GM12891 (cell line): ENCODE results near the gene CACNA1A.

Experiments
- PAX5 ChIP-seq: IDR thresholded peaks from 2 replicates; pipeline ENCODE4 v1.6.1; 2011; ENCODE audit warnings: low read length, moderate library complexity, mild to moderate bottlenecking; ENCODE audit not compliant: insufficient read depth, severe bottlenecking
- POLR2A ChIP-seq: IDR thresholded peaks from 2 replicates; pipeline ENCODE4 v1.6.1; 2011; ENCODE audit warnings: low read depth, low read length, control low read depth
- POLR2AphosphoS5 ChIP-seq: IDR thresholded peaks from 2 replicates; pipeline ENCODE4 v1.6.1; 2011; ENCODE audit warnings: low read depth, low read length, control low read depth
- POU2F2 ChIP-seq: IDR thresholded peaks from 2 replicates; pipeline ENCODE4 v1.6.1; 2011; ENCODE audit warnings: low read depth, mild to moderate bottlenecking, control low read depth, low read length, moderate library complexity
- SPI1 ChIP-seq: IDR thresholded peaks from 2 replicates; pipeline ENCODE4 v1.6.1; 2011; ENCODE audit warnings: low read depth, low read length, control low read depth
- TAF1 ChIP-seq: IDR thresholded peaks from 2 replicates; pipeline ENCODE4 v1.6.1; 2011; ENCODE audit warnings: low read depth, low read length, control low read depth

DNA sequence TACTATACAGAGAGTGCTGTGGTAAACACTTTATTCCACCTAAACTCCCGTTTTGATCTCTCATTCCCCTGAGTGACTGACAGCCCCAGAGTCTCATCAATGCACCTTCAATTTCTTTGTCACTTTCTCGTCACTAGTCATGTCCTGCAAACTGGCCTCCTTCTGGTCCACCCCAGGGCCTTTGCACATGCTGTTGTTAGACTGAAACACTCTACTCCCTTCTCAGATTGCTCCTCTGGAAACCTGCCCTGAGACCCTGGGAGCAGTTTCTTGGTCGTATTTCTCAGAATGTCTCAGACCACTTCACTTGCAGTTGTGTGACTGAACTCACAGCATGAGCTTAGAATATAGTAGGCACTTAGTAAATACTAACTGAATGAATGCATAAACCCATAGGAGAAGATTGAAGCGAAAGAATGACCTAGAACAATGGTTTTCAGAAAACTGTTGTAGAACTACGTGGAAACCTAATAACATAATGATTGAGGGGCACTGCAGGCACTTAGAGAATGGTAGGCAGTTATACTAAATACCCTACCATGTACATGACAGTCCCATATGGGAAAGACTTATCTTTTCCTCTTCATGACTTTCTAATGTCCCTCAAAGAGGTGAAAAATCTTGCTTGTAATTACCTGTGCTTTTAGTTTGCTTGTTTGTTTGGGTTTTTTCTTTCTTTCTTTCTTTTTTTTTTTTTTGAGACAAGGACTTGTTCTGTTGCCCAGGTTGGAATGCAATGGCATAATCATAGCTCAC, 211.3 kb downstream of the CACNA1A start:
- TF ChIP-seq POLR2A (no peak), POLR2AphosphoS5 (no peak), SPI1 (no peak), POU2F2 (no peak), TAF1 (no peak), PAX5 (no peak)
